ENCODE measurements around the gene TRAPPC10.

The TRAPPC10 gene

DNA sequence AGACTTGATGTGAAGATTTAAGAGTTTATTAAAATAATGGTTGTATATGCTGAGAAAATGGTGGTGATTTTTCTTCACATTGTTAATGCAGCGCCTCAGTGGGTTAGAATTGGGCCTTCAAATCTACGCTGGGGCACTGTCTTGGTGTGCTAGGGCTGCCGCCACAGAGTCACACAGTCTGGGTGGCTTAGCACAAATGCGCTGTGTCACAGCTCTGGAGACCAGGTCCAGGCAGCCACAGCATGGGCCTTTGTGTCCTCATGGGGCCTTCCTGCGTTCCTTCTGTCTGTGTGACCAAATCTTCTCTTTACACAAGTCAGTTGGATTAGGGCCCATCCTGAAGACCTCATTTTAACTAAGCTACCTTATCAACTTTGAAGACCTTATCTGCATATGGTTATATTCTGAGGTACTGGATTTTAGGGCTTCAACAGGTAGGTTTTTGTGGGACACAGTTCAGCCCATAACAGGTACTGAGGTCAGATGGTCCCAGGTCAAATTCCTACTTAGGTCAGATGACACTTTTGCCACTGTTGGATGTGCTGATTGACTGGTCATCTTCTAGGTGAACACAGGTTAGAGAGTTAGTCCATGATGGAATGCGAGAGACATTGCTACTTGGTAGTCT, 17.5 kb downstream of the TRAPPC10 start:
- no peak overlapping the region for H3K4me3 ChIP-seq (ENCODE audit: low read length in 2 of 2)
- H3K27ac ChIP-seq (ENCODE audit: low read depth in 2 of 2, low read length in 2 of 2): no peak overlapping the region
- peaks cover 0 to 9% of the 10 kb centered on the region in 2 donors for H3K4me1 ChIP-seq (ENCODE audit: control insufficient read depth in 2 of 2, insufficient read depth in 2 of 2, low read length in 2 of 2)
- no peaks in the 10 kb centered on the region for H3K9me3 ChIP-seq (ENCODE audit: control insufficient read depth in 2 of 2, low read length in 2 of 2)
- no peak overlapping the region for H3K9ac ChIP-seq (ENCODE audit: low read depth in 1 of 2, low read length in 2 of 2)
- H3K27me3 ChIP-seq (ENCODE audit: control insufficient read depth in 2 of 2, insufficient read depth in 2 of 2, low read length in 2 of 2): no peaks in the 10 kb centered on the region
- peaks cover 7 to 9% of the 10 kb centered on the region in 2 donors for H3K36me3 ChIP-seq (ENCODE audit: control insufficient read depth in 2 of 2, insufficient read depth in 2 of 2, low read length in 2 of 2)

DNA sequence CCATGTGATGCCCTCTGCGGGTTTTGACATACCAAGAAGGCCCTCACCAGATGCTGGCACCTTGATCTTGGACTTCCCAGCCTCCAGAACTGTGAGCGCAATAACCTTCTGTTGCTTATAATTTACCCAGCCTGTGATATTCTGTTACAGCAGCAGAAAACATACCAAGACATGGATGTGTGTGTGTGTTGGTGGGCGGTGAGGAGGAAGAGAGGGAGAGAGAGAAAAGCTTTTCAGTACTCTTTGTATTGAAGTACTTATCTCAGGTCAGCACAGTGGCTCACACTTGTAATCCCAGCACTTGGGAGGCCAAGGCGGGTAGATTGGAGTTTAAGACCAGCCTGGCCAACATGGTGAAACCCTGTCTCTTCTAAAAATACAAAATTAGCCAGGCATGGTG, 23.1 kb downstream of the TRAPPC10 start:
- Histone ChIP-seq H3K36me3 (ENCODE audit: control insufficient read depth in 2 of 2, insufficient read depth in 2 of 2, low read length in 2 of 2) (peaks cover 39 to 48% of the 10 kb centered on the region in 2 donors), H3K9me3 (ENCODE audit: control insufficient read depth in 2 of 2, low read length in 2 of 2) (no peaks in the 10 kb centered on the region)

DNA sequence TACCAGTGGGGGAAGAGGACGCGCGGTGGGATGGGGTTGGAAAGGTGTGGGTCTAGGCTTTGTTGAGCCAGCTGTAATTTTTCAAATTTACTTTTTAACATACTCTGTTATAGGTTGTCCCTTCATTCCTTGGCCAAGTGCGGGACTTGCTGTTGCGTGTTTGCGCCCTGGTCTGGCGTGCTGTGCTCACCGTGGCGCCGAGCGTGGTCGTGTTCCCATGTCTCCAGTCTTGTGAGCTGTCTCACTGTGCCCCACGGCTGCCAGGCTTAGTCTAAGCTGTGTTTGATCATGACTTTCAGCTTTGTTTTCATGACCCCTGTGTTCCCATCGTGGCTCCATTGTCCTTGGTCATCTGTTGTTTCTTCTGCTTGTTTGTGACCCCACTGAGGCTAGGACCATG, 26.0 kb downstream of the TRAPPC10 start:
- Histone ChIP-seq H3K36me3 (ENCODE audit: control insufficient read depth in 2 of 2, insufficient read depth in 2 of 2, low read length in 2 of 2) (peaks cover 34 to 46% of the 10 kb centered on the region in 2 donors), H3K4me3 (ENCODE audit: low read length in 2 of 2) (no peak overlapping the region), H3K9me3 (ENCODE audit: control insufficient read depth in 2 of 2, low read length in 2 of 2) (no peaks in the 10 kb centered on the region), H3K9ac (ENCODE audit: low read depth in 1 of 2, low read length in 2 of 2) (no peak overlapping the region), H3K27ac (ENCODE audit: low read depth in 2 of 2, low read length in 2 of 2) (no peak overlapping the region), H3K4me1 (ENCODE audit: control insufficient read depth in 2 of 2, insufficient read depth in 2 of 2, low read length in 2 of 2) (no peaks in the 10 kb centered on the region), H3K27me3 (ENCODE audit: control insufficient read depth in 2 of 2, insufficient read depth in 2 of 2, low read length in 2 of 2) (no peaks in the 10 kb centered on the region)

More for the DNA sequence above, 23.1 kb downstream of the TRAPPC10 start:
- Histone ChIP-seq H3K27ac (ENCODE audit: low read depth in 2 of 2, low read length in 2 of 2) (no peak overlapping the region), H3K4me3 (ENCODE audit: low read length in 2 of 2) (no peak overlapping the region), H3K4me1 (ENCODE audit: control insufficient read depth in 2 of 2, insufficient read depth in 2 of 2, low read length in 2 of 2) (no peaks in the 10 kb centered on the region), H3K27me3 (ENCODE audit: control insufficient read depth in 2 of 2, insufficient read depth in 2 of 2, low read length in 2 of 2) (no peaks in the 10 kb centered on the region), H3K9ac (ENCODE audit: low read depth in 1 of 2, low read length in 2 of 2) (no peak overlapping the region)

DNA sequence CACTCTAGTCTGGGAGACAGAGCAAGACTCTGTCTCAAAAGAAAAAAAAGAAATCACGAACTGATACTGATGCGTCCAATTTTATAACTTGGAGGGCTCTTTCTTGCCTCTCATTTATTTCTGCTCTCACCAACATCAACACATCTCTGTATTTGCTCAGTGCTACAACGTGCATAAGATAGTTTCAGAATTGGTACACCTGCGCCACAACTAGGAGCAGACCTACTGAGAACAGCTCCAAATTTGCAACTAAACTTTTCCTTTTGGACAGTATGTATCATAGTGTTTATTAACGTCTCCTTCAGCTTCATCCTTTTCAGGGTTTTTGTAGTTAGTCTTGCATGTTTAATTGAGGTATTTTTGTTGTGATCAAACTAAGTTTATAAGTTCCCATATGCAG, 27.7 kb downstream of the TRAPPC10 start:
- H3K9me3 ChIP-seq (ENCODE audit: control insufficient read depth in 2 of 2, low read length in 2 of 2): no peaks in the 10 kb centered on the region
- H3K4me3 ChIP-seq (ENCODE audit: low read length in 2 of 2): no peak overlapping the region
- no peaks in the 10 kb centered on the region for H3K27me3 ChIP-seq (ENCODE audit: control insufficient read depth in 2 of 2, insufficient read depth in 2 of 2, low read length in 2 of 2)
- H3K36me3 ChIP-seq (ENCODE audit: control insufficient read depth in 2 of 2, insufficient read depth in 2 of 2, low read length in 2 of 2): peaks cover 28 to 40% of the 10 kb centered on the region in 2 donors
- H3K4me1 ChIP-seq (ENCODE audit: control insufficient read depth in 2 of 2, insufficient read depth in 2 of 2, low read length in 2 of 2): no peaks in the 10 kb centered on the region
- H3K9ac ChIP-seq (ENCODE audit: low read depth in 1 of 2, low read length in 2 of 2): no peak overlapping the region
- H3K27ac ChIP-seq (ENCODE audit: low read depth in 2 of 2, low read length in 2 of 2): no peak overlapping the region

DNA sequence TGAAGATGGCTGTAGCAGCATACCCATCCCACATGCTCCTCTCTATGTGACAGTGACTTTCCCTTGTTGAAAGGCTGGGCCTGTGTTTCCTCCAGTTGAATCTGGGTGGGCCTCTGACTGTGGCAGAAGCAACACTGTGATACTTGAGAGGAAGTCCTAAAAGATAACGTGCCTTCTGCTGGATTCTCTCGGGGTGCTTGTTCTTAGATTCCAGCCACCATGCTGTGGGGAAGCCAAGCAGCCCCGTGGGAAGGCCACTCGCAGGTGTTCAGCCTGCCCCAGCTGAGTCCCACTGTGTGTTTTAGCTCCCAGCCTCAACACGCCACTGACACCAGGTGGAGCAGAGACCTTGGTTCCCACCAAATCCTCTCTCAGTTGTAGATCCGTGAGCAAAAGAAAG, 31.5 kb downstream of the TRAPPC10 start:
- Histone ChIP-seq H3K9ac (ENCODE audit: low read depth in 1 of 2, low read length in 2 of 2) (no peak overlapping the region), H3K36me3 (ENCODE audit: control insufficient read depth in 2 of 2, insufficient read depth in 2 of 2, low read length in 2 of 2) (peaks cover 12 to 25% of the 10 kb centered on the region in 2 donors), H3K4me1 (ENCODE audit: control insufficient read depth in 2 of 2, insufficient read depth in 2 of 2, low read length in 2 of 2) (no peaks in the 10 kb centered on the region), H3K4me3 (ENCODE audit: low read length in 2 of 2) (no peak overlapping the region), H3K27me3 (ENCODE audit: control insufficient read depth in 2 of 2, insufficient read depth in 2 of 2, low read length in 2 of 2) (no peaks in the 10 kb centered on the region), H3K9me3 (ENCODE audit: control insufficient read depth in 2 of 2, low read length in 2 of 2) (no peaks in the 10 kb centered on the region), H3K27ac (ENCODE audit: low read depth in 2 of 2, low read length in 2 of 2) (no peak overlapping the region)

DNA sequence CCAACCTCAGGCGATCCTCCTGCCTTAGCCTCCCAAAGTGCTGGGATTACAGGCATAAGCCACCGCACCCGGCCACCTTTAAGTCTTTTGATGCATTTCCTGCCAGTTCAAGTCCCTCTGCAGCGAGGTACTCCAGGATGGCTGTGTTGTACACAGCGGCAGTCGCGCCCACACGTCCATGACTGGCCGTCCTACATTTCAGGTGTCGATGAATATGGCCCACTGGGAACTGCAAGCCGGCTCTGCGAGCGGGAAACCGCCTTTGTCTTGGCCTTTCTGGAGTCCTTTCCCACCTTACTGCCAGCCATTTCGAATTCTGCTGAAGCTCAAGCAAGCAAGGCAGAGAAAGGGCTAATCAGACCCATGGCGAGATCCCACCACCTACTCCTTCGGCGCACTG, 34.6 kb downstream of the TRAPPC10 start:
- no peaks in the 10 kb centered on the region for H3K27me3 ChIP-seq (ENCODE audit: control insufficient read depth in 2 of 2, insufficient read depth in 2 of 2, low read length in 2 of 2)
- H3K36me3 ChIP-seq (ENCODE audit: control insufficient read depth in 2 of 2, insufficient read depth in 2 of 2, low read length in 2 of 2): peaks cover 8 to 23% of the 10 kb centered on the region in 2 donors
- no peak overlapping the region for H3K27ac ChIP-seq (ENCODE audit: low read depth in 2 of 2, low read length in 2 of 2)
- H3K4me1 ChIP-seq (ENCODE audit: control insufficient read depth in 2 of 2, insufficient read depth in 2 of 2, low read length in 2 of 2): no peaks in the 10 kb centered on the region
- H3K4me3 ChIP-seq (ENCODE audit: low read length in 2 of 2): no peak overlapping the region
- no peaks in the 10 kb centered on the region for H3K9me3 ChIP-seq (ENCODE audit: control insufficient read depth in 2 of 2, low read length in 2 of 2)
- no peak overlapping the region for H3K9ac ChIP-seq (ENCODE audit: low read depth in 1 of 2, low read length in 2 of 2)

DNA sequence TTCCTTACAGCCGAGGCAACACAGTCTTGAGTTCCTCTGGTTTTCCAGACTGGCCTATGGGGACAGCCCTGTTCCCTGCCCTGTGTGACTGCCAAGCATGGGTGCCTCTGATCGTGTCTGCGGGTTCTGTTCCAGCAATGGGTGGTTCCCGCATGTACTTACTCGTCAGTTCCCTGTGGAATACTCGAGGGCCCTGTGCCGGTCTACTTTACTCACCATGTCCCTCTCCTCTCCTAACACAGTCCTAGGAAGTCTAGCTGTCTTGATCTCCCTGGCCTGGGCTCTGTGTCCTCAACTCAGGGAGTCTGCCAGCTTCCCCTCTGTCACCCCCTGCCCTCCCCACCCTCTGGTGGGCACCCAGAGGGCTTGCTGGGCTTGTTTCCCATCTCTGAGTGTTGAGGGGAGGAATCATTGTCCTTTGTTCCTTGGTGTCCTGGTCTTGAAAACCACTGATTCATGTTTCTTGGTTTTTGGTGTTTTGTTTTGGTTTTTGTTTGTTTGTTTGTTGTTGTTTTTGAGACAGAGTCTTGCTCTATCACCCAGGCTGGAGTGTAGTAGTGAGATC, 36.0 kb downstream of the TRAPPC10 start:
- no peak overlapping the region for H3K4me3 ChIP-seq (ENCODE audit: low read length in 2 of 2)
- no peaks in the 10 kb centered on the region for H3K9me3 ChIP-seq (ENCODE audit: control insufficient read depth in 2 of 2, low read length in 2 of 2)
- peaks cover 16 to 28% of the 10 kb centered on the region in 2 donors for H3K36me3 ChIP-seq (ENCODE audit: control insufficient read depth in 2 of 2, insufficient read depth in 2 of 2, low read length in 2 of 2)
- H3K4me1 ChIP-seq (ENCODE audit: control insufficient read depth in 2 of 2, insufficient read depth in 2 of 2, low read length in 2 of 2): no peaks in the 10 kb centered on the region
- no peak overlapping the region for H3K27ac ChIP-seq (ENCODE audit: low read depth in 2 of 2, low read length in 2 of 2)
- H3K27me3 ChIP-seq (ENCODE audit: control insufficient read depth in 2 of 2, insufficient read depth in 2 of 2, low read length in 2 of 2): no peaks in the 10 kb centered on the region
- no peak overlapping the region for H3K9ac ChIP-seq (ENCODE audit: low read depth in 1 of 2, low read length in 2 of 2)

DNA sequence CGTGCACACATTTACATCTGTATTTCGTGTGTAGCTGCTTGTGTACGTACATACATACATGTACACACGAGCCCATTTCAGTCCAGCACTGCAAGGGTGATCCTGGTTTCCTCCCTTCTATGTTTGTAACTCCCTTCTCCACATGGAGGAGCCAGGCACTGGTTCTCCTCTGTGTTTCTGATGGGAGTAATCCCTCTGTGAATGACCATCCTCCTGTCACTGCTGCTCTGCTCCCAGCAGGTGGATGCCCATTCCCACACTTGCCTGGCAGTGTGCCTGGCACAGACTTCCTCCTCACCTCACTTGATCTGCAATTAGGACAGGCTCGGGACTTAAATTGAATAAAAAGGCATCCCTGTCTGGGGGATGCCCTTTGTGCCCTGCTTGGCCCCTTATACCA, 37.1 kb downstream of the TRAPPC10 start:
- H3K27me3 ChIP-seq (ENCODE audit: control insufficient read depth in 2 of 2, insufficient read depth in 2 of 2, low read length in 2 of 2): no peaks in the 10 kb centered on the region
- no peaks in the 10 kb centered on the region for H3K9me3 ChIP-seq (ENCODE audit: control insufficient read depth in 2 of 2, low read length in 2 of 2)
- H3K9ac ChIP-seq (ENCODE audit: low read depth in 1 of 2, low read length in 2 of 2): no peak overlapping the region
- H3K4me3 ChIP-seq (ENCODE audit: low read length in 2 of 2): no peak overlapping the region
- no peaks in the 10 kb centered on the region for H3K4me1 ChIP-seq (ENCODE audit: control insufficient read depth in 2 of 2, insufficient read depth in 2 of 2, low read length in 2 of 2)
- H3K27ac ChIP-seq (ENCODE audit: low read depth in 2 of 2, low read length in 2 of 2): no peak overlapping the region
- peaks cover 16 to 34% of the 10 kb centered on the region in 2 donors for H3K36me3 ChIP-seq (ENCODE audit: control insufficient read depth in 2 of 2, insufficient read depth in 2 of 2, low read length in 2 of 2)

DNA sequence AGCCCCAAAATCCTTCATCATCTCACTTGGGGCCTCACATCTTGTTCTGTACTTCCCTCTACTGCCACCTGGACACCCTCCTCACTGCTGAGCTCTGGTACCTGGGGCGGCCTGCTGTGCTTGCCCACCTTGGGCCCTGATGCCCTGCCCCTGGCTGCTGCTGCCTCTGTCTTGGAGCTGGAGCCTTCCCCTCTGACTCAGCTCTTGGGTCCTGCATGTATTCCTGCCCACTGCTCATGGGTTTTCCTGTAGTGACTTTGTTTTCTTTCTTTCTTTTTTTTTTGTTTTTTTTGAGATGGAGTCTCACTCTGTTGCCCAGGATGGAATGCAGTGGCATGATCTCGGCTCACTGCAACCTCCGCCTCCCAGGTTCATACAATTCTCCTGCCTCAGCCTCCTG, 37.5 kb downstream of the TRAPPC10 start:
- Histone ChIP-seq H3K9ac (ENCODE audit: low read depth in 1 of 2, low read length in 2 of 2) (no peak overlapping the region), H3K36me3 (ENCODE audit: control insufficient read depth in 2 of 2, insufficient read depth in 2 of 2, low read length in 2 of 2) (peaks cover 16 to 34% of the 10 kb centered on the region in 2 donors), H3K27ac (ENCODE audit: low read depth in 2 of 2, low read length in 2 of 2) (no peak overlapping the region), H3K4me3 (ENCODE audit: low read length in 2 of 2) (no peak overlapping the region), H3K9me3 (ENCODE audit: control insufficient read depth in 2 of 2, low read length in 2 of 2) (no peaks in the 10 kb centered on the region), H3K4me1 (ENCODE audit: control insufficient read depth in 2 of 2, insufficient read depth in 2 of 2, low read length in 2 of 2) (no peaks in the 10 kb centered on the region), H3K27me3 (ENCODE audit: control insufficient read depth in 2 of 2, insufficient read depth in 2 of 2, low read length in 2 of 2) (no peaks in the 10 kb centered on the region)

DNA sequence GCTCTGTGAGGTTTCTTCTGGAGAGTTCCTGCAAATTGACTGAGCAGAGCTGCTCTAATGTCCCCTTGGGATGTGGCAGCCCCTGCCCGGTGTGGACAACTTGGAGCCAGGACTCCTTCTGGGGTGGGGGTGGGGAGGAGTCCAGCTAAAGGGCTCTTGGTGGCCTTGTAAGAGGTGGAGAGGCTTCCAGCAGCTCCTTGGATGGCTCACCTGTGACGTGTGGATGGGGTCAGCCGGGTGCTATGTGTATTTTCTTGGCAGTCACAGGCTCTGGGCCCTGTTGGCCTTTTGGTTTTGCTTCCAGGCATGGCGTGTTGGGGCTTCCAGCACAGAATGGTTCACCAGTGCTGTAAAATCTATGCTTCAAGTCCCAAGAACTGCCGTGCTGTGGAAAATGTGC, 38.2 kb downstream of the TRAPPC10 start:
- peaks cover 16 to 34% of the 10 kb centered on the region in 2 donors for H3K36me3 ChIP-seq (ENCODE audit: control insufficient read depth in 2 of 2, insufficient read depth in 2 of 2, low read length in 2 of 2)
- H3K27me3 ChIP-seq (ENCODE audit: control insufficient read depth in 2 of 2, insufficient read depth in 2 of 2, low read length in 2 of 2): no peaks in the 10 kb centered on the region
- H3K9ac ChIP-seq (ENCODE audit: low read depth in 1 of 2, low read length in 2 of 2): no peak overlapping the region
- no peak overlapping the region for H3K27ac ChIP-seq (ENCODE audit: low read depth in 2 of 2, low read length in 2 of 2)
- H3K4me3 ChIP-seq (ENCODE audit: low read length in 2 of 2): no peak overlapping the region
- no peaks in the 10 kb centered on the region for H3K4me1 ChIP-seq (ENCODE audit: control insufficient read depth in 2 of 2, insufficient read depth in 2 of 2, low read length in 2 of 2)
- H3K9me3 ChIP-seq (ENCODE audit: control insufficient read depth in 2 of 2, low read length in 2 of 2): no peaks in the 10 kb centered on the region

All from mucosa of rectum (tissue), 2 donors.